Activated CD8-positive, alpha-beta memory T cell treated with anti-CD3 and anti-CD28 coated beads for 24 hours (primary cell): ENCODE data around the gene CH25H.
"Not testable (repeated sequence)": the region's sequence is repeated elsewhere in the genome, so short reads cannot be mapped to it uniquely, and the experiment has no call there.

Experiments
- DNase-seq: peaks from one replicate; pipeline ENCODE4 v3.0.0-alpha.2; 2020

Gene CH25H

DNA sequence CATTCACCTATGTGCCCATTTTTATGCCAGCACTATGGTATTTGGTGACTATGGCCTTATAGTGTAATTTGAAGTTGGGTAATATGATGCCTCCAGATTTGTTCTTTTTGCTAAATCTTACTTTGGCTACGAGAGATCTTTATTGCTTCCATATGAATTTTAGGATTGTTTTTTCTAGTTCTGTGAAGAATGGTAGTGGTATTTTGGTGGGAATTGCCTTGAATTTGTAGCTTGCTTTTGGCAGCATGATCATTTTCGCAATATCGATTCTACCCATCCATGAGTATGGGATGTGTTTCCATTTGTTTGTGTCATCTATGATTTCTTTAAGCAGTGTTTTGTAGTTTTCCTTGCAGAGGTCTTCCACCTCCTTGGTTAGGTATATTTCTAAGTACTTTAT is 15.8 kb downstream of the CH25H start:
- not testable (repeated sequence) for DNase-seq

DNA sequence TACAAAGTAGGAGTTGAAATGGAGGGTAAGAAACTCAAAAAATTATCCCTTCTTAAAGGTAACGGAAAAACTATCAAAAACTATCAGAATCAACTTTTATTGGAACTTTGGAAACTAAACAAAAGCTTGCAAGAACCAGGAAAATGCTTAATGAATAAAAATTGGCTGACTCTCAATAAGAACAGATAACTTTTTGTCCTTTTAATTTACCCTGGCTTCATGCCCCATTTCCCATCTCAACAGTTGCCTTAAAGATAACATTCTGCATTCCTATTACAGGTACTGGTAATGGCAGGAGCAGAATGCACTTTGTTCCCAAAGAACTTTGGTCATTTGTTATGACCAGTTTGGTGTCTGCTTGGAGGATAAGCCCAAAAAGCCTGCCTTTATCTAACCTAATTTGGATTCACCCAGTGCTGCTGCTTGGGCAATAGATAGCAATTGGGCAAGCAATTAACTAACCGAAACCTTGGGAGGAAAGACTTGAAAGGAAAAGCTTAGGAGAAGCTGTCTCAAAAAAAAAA is 17.8 kb downstream of the CH25H start:
- DNase-seq, result no peak

DNA sequence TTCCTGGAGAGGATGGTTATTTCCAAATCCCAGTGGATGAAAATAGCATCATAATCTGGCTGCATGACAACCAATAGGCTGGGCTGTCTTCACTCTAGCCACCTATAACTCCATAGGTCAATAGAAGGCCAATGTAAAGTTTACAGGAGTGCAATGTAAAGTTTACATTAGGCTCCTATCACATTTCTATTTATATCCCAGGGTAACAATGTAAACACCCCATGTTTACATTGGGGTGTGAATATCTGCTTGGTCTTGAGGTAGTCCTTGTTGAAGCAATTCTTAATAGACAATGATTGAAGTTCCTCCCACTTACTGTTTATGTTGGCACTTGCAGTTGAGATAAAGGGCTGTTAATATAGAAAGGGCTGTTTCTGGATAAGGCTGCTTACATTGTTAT is 21.5 kb downstream of the CH25H start:
- no peak for DNase-seq

DNA sequence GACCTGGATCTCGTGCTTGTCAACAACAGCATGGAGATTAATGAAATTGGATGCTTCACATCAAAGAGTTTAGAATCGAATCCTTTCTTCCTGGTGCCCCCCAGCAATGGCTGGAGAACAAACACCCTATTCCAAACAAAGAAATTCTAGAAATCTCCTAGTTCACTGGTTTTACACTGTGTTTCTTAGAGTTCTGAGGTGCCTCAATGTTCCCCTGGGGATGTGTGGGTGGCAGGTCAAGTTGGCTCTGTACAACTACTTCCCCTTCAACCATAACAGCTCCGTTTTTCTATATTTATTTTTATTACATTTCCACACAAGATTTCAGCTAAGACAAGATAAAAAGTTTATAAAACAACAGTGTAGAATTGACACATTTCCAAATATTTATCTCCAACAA is 22.5 kb downstream of the CH25H start:
- DNase-seq, result no peak

DNA sequence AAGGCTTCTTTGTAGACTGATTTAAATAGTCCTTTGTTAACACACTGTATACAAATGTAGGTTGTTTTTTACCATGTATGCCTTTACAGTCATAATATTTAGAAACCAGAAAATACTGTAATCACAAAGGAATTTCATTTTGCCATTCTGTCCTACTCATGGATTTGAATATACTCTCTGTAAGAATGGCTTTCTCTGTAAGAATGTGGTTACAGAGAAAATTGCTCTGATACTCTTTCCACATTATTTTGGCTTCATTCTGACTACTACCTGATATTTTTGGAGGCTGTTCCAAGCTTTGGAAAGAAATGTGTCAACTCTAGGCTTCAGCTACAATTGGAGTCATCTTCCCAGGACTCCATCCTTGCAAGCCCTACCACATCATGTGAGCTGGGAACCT is 23.5 kb downstream of the CH25H start:
- DNase-seq, result no peak

DNA sequence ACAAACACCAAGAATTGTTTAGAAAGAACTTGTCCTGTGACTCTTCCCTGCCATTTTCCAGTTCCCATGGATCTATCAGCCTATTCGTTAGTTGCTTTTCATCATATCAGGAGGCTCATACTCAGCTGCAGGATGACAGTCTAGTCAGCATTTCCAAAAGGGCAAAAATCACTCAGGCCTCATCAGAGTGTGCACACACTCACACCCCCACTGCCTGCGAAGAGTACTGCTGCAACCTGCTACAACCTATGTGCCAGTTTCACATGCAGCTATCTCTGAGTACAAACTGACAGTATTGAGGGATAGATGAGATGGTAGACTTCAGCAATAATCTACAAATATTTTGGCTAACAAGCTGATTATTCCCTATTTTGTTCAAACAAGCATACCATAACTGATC is 24.2 kb downstream of the CH25H start:
- DNase-seq, result no peak

DNA sequence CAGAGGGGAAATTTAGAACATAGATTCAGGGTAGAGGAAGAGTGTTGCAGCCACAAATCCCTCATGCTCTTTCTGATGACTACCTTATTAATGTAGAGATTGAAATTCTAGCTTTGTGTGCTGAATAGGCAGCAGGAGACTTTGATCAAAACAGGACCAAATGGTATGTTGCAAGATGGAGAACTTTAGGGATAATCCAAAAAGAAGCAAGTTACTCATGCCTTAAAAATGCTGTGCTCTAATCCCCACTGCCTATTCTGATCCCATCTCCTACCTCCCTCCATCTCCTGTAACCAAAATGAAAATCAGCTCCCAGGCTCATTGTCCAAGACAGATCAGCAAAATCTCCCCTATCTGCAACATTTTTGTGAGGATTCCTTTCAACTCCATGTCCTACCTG is 31.3 kb downstream of the CH25H start:
- DNase-seq, result no peak

DNA sequence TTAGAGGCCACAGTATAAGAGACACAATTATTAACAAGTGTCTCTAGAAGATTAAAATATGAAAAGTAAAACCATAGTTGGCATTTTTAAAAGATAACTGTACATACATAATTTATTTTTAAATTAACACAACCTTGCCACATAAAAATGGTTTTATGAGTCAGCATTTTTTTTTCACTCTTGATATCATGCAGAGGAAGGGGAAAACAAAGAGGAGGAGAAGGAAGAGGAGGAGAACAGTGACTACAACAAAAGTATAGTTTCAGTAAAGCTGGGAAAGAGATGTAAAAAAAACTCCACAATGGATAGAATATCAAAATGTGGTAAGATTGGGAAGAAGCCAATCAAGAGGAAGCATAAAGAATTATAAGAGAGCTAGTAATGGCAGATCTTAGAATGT is 34.0 kb downstream of the CH25H start:
- no peak for DNase-seq

DNA sequence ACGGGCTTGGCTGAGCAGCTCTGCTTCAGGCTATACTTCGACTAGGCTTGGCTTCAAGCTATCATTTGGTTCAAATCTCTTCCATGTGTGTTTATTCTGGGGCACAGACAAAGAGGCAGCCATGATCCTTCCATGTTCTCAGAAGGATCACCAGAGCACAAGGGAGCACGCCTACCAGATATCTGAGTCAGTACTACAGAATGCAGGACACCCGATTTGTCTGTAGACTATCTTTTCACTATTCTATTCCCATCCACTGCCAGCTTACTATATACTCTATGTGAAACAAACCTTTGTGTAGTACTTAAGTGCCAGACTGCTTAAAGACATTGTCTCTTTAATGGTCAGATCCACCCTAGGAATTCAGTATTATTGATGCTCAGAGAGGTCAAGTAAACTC is 35.1 kb downstream of the CH25H start:
- DNase-seq, result no peak

- DNase-seq, result no peak
These were observed 35.7 kb downstream of the CH25H start for GRCh38 chr10:89171263-89171872.

DNA sequence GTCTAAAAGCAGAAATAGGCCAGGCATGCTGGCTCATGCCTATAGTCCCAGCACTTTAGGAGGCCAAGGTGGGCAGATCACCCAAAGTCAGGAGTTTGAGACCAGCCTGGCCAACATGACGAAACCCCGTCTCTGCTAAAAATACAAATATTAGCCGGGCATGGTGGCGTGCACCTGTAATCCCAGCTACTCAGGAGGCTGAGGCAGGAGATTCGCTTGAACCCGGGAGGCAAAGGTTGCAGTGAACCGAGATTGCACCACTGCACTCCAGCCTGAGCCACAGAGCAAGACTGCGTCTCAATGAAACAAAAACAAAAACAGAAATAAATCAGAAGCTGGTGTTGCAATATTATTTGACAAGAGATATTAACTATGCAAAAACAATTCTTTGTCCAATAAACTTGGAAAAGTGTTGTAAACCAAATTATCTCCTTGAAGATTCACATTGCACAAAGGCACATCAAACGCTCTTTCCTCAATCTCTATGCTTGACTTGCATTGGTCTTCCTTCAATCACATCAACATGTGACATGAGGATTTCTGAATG is 38.7 kb downstream of the CH25H start:
- not testable (repeated sequence) for DNase-seq

- DNase-seq, result no peak
These were observed 39.2 kb downstream of the CH25H start for GRCh38 chr10:89167915-89168314.

DNA sequence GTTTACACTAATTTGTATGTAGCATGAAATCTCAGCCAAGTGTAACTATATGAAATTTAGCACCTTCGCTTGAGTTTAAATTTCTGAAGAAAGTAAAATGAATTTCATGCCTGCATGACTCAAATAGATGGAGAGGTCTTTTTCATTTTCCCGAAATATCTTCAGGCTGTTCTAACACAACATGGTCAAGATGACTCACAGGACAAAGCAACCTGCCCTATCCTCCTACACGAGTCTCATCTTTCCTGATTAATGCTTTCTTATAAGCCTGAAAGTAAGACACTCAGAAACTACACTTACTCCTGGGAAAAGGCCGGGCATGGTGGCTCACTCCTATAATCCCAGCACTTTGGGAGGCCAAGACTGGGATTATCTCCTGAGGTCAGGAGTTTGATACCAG is 41.2 kb downstream of the CH25H start:
- no peak for DNase-seq

DNA sequence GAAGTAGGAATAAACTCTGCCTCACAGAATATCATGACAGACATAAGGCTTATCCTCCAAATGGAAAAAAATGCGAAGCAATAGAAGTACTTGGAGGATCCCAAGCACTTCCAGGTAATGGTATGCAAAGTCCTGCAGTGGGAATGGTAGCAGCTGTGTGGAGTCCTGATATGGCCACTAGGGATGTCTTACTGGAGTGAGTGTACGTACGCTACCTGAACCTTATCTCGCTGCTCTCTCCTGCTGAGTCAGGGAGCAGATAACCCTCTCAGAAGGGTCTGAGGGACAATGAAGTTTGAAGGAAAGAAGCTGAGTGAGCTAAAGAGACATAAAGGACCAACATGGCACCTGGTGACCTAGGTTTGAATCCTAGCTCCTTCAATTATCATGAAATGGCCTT is 42.2 kb downstream of the CH25H start:
- DNase-seq, result no peak

GRCh38 chr10:89164080-89164479 is 43.0 kb downstream of the CH25H start:
- no peak for DNase-seq

DNA sequence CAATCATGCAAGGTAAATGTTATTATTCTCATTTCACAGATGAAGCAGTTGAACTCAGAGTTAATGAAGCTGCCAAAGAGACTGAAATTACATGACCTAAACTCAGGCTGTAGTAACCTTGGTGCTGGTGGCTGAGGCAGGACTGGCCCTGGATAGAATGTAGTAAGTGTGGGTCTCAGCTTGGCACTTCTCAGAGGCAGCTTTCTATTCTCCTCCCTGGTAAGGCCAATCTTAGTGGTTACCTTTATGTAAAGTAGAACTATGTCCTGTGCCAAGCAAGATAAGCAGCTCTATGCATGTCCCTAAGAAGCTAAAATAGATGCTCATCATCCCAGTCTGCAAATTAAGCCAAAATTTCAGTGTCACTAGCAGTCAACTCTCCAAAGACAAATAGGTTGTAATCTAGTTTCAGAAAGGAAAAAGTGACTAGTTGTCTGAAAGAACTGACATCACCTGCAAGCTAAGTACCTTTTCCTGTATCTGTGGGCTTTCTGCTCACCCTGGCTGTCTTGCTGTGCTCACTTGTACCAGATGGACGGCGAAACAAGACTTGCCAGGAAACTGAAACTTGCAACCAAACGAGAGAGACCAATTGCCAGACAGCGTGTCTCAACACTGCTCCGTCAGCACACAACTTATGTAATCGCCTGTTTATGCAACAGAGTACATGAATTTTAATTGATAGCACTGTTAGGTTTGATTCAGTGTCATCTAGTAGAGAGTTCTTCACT is 43.7 kb downstream of the CH25H start:
- DNase-seq, result peak; percentile 78

DNA sequence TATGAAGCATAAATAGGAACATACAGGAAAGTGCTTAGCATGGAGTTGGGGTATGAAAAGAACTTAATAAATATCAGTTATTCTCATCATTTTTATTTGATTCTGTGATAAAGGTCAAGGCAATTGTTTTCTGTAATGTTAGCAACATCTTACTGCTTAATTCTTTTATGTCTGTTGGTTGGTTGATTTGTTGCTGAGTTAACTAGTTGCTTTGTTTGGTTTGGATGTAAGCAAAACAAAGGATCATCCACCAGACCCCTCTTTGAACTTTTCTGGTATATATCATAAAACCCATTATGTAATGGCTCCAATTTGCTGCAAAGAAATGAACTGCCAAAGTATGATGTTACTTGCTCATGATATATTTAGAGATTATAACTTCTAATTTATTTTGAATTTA is 44.5 kb downstream of the CH25H start:
- DNase-seq, result no peak

DNA sequence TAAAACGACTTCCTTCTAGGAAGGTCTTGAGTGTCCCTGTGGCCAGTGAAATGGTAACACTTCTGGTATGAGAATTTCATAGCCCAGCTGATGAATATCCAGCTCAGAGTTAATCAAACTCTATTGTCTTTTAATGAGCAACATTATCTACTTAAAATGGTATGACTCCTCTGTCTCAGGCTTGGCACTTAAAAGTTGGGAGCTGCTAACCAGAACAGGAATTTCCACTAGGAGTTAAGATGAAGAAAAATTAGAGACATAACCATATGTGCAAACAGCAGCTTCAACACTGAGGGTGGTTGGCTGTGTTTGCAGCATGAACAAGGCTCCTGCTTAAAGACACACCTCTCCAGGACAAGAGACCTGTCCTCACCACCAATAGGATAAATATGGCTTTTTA is 46.8 kb downstream of the CH25H start:
- DNase-seq, result no peak

GRCh38 chr10:89159761-89160160 is 47.4 kb downstream of the CH25H start:
- no peak for DNase-seq

GRCh38 chr10:89159316-89159715 is 47.8 kb downstream of the CH25H start:
- DNase-seq, result no peak

DNA sequence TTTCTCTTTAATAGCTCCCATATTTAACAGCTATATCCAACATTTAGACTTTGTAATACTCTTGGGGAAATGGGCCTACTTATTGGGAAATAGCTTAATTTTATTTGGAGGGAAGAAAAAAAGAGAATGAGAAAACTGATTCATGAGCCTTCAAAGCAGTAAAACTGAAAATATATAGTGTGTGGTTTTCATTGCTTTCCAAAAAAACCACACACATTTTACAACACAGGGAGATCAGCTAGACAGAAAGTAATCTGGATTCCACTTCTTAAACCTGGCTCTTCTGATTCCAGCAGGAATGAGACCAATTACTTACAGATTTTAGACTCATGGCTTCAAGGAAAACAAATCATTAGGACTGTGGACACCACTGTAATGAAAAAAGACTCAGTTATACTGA is 48.7 kb downstream of the CH25H start:
- no peak for DNase-seq

DNA sequence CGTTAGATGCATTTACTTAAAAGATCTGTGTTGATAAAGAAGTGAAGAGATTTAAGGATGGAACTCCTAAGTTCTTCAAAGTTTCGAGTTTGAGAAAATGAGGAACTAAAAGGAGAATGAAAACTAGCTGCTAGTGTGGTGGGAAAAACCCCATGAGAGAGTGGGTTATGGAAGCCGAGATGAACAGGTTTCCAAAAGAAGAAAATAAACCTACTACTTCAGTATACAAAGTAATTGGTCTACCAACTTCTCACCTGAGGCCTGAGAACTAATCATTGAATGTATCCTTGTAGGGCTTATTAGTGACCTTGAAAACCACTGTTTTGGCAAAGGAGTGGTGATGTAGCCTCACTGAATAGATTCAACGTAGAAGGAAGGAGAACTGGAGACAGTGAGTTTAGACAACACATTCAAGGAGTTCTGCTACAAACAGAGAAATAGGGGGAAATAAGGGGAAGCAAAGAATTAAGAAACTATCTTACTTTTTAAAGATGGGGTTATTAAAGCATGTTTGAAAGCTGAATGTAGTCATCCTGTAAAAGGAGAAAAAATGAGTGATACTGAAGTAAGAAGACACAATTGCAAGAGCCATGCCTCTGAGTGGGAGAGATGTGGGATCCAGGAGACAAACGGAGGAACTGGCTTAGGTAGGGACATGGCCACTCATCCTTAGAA is 50.8 kb downstream of the CH25H start:
- no peak for DNase-seq
